NCI-H446 (cell line): ENCODE measurements around the gene ECE1.

Experiments used
- DNase-seq, 2 experiments: peaks; one replicate each; lab custom pipeline; 2025; lab: John Stamatoyannopoulos, UW

Gene ECE1

GRCh38 chr1:21268281-21269239 lies 21.7 kb downstream of the ECE1 start:
- no peak for DNase-seq

DNA sequence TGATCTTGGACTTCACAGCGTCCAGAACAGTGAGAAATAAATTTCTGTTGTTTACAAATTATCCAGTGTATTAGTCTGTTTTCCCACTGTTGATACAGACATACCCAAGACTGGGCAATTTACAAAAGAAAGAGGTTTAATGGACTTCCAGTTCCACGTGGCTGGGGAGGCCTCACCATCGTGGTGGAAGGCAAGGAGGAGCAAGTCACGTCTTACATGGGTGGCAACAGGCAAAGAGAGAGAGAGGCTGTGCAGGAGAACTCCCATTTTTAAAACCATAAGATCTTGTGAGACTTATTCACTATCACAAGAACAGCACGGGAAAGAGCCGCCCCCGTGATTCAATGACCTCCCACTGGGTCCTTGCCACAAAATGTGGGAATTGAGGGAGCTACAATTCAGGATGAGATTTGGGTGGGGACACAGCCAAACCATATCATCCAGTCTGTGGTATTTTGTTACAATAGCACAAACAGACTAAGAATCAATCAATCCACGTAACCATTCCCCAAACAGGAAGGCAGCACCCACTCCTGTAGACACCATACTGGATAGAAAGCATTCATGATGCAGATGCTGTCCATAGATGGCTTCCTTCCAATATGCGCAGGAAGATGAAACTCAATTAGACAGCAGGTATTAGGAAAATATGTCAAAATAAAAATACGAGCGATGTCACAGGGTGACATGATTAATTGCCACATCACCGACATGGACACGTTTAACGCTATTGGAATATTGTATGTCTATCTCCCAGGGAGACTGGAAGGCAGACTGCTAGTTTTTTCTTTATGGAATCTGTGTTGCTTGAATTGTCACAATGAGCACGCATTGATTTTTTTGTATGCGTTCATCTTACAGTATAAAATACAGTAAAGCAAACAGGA lies 22.8 kb downstream of the ECE1 start:
- no peak for DNase-seq

GRCh38 chr1:21266119-21266774 lies 24.0 kb downstream of the ECE1 start:
- DNase-seq = no peak

- DNase-seq = no peak
Measured at GRCh38 chr1:21265644-21266043, 24.6 kb downstream of the ECE1 start.

- DNase-seq = no peak
Measured at GRCh38 chr1:21264898-21265297, 25.4 kb downstream of the ECE1 start.

GRCh38 chr1:21263653-21264225 lies 26.5 kb downstream of the ECE1 start:
- no peak for DNase-seq

- DNase-seq = no peak
Measured at GRCh38 chr1:21263052-21263429, 27.2 kb downstream of the ECE1 start.

DNA sequence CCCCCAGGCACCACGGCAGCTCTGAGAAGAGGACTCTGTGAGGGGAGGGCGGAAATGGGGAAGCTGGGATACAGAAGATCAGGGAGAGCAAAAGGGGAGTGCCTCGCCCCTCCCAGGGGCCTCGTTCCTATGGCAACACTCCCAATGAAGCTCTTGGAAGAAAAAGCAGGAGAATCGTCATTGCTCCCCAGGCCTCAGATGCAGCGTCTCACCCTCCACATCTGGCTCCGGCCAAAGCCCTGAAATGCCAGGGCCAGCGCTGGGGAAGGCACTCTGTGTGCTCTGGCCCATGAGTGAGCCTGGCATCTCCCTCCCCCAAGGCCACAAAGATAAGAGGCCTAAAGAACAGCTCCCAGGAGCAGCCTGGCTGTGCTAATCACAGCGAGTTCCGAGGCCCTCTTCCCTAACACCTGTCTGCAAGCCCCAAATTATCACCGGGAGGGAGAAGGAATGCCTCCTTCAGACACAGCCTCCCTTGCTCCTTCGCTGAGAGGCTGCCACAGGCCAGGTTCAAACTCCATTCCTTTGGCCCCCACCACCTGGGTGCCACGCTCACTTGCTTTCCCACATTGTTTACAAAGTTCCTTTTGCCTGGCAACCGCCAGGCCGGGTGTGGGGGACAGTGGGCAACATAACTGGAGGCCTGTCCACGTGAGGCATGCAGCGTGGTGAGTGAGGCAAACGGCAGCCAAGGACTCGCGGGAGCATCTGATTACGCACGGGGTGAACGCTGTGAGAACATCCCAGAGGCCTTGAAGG lies 27.8 kb downstream of the ECE1 start:
- DNase-seq = no peak

GRCh38 chr1:21261551-21262292 lies 28.5 kb downstream of the ECE1 start:
- DNase-seq = no peak

- DNase-seq = peak; percentile 30 to 35
Measured at GRCh38 chr1:21260405-21261125, 29.7 kb downstream of the ECE1 start.

- no peak for DNase-seq
Measured at GRCh38 chr1:21259316-21260076, 30.8 kb downstream of the ECE1 start.

- DNase-seq = no peak
Measured at GRCh38 chr1:21258331-21259134, 31.7 kb downstream of the ECE1 start.

GRCh38 chr1:21257431-21258135 lies 32.7 kb downstream of the ECE1 start:
- DNase-seq = no peak

DNA sequence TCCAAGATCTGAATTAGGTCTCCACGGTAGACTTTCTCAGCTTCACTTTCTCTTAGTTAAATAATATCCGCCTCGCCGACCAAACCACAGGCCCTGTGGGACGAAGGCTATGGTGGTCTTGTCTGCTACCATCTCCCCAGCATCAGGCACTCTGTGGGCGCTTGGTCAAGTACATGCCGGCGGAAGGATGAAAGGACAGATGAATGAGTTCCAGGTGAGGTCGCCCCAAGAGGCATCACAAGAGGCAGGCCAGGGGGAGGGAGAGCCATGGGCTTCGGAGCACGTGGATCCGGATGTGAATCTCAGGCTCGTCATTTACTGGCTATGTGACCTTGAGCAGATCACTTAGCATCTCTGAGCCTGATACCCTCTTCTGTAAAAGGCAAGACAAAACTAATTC lies 33.5 kb downstream of the ECE1 start:
- no peak for DNase-seq

DNA sequence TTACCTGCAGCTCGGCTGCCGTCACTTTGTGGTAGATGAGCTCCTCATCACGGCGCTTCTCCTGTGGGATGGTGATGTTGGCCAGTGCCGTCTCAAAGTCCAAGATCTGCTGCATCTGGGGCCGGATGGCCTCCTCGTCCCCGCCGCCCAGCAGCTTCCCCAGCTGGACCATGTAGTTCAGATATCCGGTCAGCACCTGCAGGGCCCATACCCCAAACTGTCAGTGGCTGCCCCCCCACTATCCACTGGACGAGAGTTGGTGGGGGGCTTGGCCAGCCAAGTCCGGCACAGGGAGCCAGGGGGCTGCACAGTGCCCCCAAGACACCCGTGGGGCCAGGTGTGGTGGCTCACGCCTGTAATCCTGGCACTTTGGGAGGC lies 34.3 kb downstream of the ECE1 start:
- DNase-seq = no peak

DNA sequence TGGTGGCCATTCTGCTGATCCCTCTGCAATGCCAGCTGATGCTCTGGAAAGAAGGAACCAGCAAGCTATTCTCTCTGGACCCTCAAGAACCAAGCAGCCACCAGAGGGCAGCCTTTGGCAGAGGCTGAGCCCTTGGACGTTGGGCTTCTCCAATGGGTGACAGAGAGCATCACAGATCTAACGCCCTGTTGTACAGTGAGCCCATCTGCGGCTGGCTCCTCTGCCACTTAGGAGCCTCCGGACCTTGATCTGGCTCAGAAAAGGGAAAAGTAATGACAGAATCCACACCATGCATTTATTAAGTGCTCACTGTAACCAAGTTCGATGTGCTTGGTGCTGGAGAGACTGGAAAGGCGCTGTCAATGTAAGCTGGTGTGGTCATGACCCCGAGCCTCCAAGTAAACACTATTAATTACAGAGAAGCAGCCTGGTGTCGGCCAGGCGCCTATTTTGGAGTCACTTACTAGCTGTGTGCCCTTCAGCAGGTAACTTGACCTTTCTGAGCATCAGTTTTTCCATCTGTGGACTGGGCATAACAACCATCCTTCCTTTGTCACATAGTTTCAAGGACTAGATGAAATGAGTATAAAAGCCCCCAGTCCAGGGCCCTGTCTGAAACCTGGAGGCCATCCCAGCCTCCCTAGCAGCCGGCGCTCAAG lies 34.9 kb downstream of the ECE1 start:
- DNase-seq = peak; percentile 90 to 95

DNA sequence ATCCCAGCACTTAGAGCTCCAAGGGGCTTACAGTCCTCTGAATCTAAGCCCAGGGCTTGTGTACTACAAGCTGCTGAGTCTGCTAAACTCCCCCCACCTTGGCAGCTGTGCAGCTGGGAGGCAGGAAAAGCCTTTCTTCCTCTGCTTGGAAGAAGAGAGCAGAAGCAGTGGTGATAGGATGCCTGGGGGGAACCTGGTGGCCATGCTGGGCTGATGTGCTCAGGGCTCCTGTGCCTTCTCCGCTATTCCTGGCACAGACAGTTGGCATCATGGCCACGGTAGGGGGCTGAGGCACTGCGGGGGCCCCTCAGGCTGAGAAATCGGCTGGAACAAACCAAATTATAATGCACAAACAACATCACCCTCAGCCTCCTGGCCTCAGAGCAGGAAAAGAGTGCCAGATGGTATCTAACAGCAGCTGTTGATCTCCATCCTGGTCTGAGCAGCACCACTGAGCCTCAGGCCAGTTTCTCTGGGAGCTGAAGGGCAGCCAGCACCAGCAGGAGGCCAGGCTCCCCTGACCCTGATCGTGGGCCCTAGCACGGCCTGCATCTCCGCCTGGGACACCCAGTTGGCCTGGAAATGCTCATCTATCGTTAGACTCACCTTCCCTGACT lies 35.8 kb downstream of the ECE1 start:
- peak; percentile 94 to 96 for DNase-seq
